B cell (primary cell): Measurements from ENCODE around the gene AP1M2. TPM values are rescaled to one million over a fixed set of nuclear protein-coding genes. Genes with fewer than 3 reads are reported as not detected.

Source experiments
- ATAC-seq: fragments of 200-7000 bp; cut with Tn5 transposase; one replicate; pipeline ENCODE4 v1.10.0; 2021; ENCODE audit warnings: low read depth, mild to moderate bottlenecking, moderate number of reproducible peaks, moderate library complexity
- CTCF ChIA-PET: fragments of 350-600 bp; sonication (Branson Sonifier 250); formaldehyde crosslinking; loops from one replicate; lab custom pipeline; 2021; ENCODE audit warnings: antibody characterized with exemption, inconsistent platforms; lab: Charles Lee
- POLR2A ChIA-PET: fragments of 350-600 bp; sonication (Branson Sonifier 250); formaldehyde crosslinking; loops from one replicate; lab custom pipeline; 2021; ENCODE audit warnings: antibody characterized with exemption; lab: Charles Lee
- DNase-seq: peaks from one replicate; pipeline ENCODE4 v3.0.0; 2013
- H2AFZ ChIP-seq: 2 replicates; pipeline ENCODE4 v1.6.1; 2012; ENCODE audit warnings: mild to moderate bottlenecking, low read depth, low read length; ENCODE audit not compliant: insufficient read depth, poor library complexity, severe bottlenecking
- H3K27ac ChIP-seq, 2 donors: 1 replicate in 1 of 2; 2 replicates in 1 of 2; pipeline ENCODE4 v1.5.1; 2012 to 2013; ENCODE audit warnings: low read length in 2 of 2, mild to moderate bottlenecking in 2 of 2, moderate library complexity in 1 of 2
- H3K27me3 ChIP-seq, 4 experiments: fragments of 200-600 bp in 1 of 4; sonication (generic) in 1 of 4; replicated peaks in 1 of 4; 1 replicate in 2 of 4; 2 replicates in 2 of 4; pipeline versions ENCODE4 v1.6.1 to v1.7.0; 2013 to 2016; ENCODE audit warnings: low read length in 3 of 4, mild to moderate bottlenecking in 2 of 4, mixed read lengths in 1 of 4, moderate library complexity in 1 of 4; ENCODE audit not compliant: insufficient read depth in 4 of 4, control insufficient read depth in 3 of 4; ENCODE audit errors: control extremely low read depth in 1 of 4
- H3K36me3 ChIP-seq, 2 experiments: replicated peaks in 1 of 2; 1 replicate in 1 of 2; 2 replicates in 1 of 2; pipeline versions ENCODE4 v1.6.1 to v1.7.1; 2013; ENCODE audit warnings: low read length in 1 of 2; ENCODE audit not compliant: insufficient read depth in 2 of 2, control insufficient read depth in 1 of 2; ENCODE audit errors: control extremely low read depth in 1 of 2, extremely low read depth in 1 of 2
- H3K4me1 ChIP-seq, 2 donors: fragments of 200-600 bp in 1 of 2; sonication (generic) in 1 of 2; 1 replicate in 1 of 2; 2 replicates in 1 of 2; pipeline versions ENCODE4 v1.5.1 to v1.6.1; 2013 to 2017; ENCODE audit warnings: low read length in 2 of 2; ENCODE audit not compliant: control insufficient read depth in 2 of 2, insufficient read depth in 2 of 2
- H3K4me2 ChIP-seq: replicated peaks from 2 replicates; pipeline ENCODE3; 2012; ENCODE audit warnings: mild to moderate bottlenecking, low read depth, low read length; ENCODE audit not compliant: poor library complexity, severe bottlenecking
- H3K4me3 ChIP-seq, 5 experiments: fragments of 200-600 bp in 1 of 5; sonication (generic) in 1 of 5; 1 replicate in 3 of 5; 2 replicates in 2 of 5; pipeline versions ENCODE4 v1.5.1 to v1.7.0; 2011 to 2016; ENCODE audit warnings: low read length in 4 of 5, mild to moderate bottlenecking in 4 of 5, low read depth in 2 of 5, control low read depth in 1 of 5, moderate library complexity in 1 of 5; ENCODE audit not compliant: insufficient read depth in 1 of 5; ENCODE audit errors: control extremely low read depth in 1 of 5, extremely low read depth in 1 of 5
- H3K79me2 ChIP-seq: fragments of 200-600 bp; sonication (generic); one replicate; pipeline ENCODE4 v1.6.0; 2016; ENCODE audit warnings: low read length; ENCODE audit not compliant: control insufficient read depth, insufficient read depth
- H3K9ac ChIP-seq: fragments of 200-600 bp; sonication (generic); 2 replicates; pipeline ENCODE4 v1.6.1; 2017; ENCODE audit warnings: mild to moderate bottlenecking, low read length, moderate library complexity
- H3K9me3 ChIP-seq, 3 donors: one replicate each; pipeline versions ENCODE4 v1.6.1 to v1.7.1; 2013; ENCODE audit warnings: low read length in 2 of 3; ENCODE audit not compliant: control insufficient read depth in 2 of 3, insufficient read depth in 1 of 3; ENCODE audit errors: control extremely low read depth in 1 of 3
- H4K20me1 ChIP-seq: 2 replicates; pipeline ENCODE4 v1.6.0; 2012; ENCODE audit warnings: mild to moderate bottlenecking, low read length; ENCODE audit not compliant: insufficient read depth, control insufficient read depth, poor library complexity, severe bottlenecking
- H3K27ac Mint-ChIP-seq: one replicate; pipeline ENCODE4 v1.8.0; 2021; ENCODE audit warnings: mixed read lengths
- H3K27me3 Mint-ChIP-seq: one replicate; pipeline ENCODE4 v1.8.0; 2021; ENCODE audit warnings: mixed read lengths
- H3K4me1 Mint-ChIP-seq: one replicate; pipeline ENCODE4 v1.8.0; 2021; ENCODE audit warnings: mixed read lengths
- H3K4me3 Mint-ChIP-seq: one replicate; pipeline ENCODE4 v1.8.0; 2021; ENCODE audit warnings: mixed read lengths
- H3K9me3 Mint-ChIP-seq: one replicate; pipeline ENCODE4 v1.8.0; 2022; ENCODE audit warnings: mixed read lengths; ENCODE audit not compliant: insufficient read depth
- EZH2 ChIP-seq: IDR thresholded peaks from 2 replicates; pipeline ENCODE4 v1.6.1; 2012; ENCODE audit warnings: borderline replicate concordance, low read depth, mild to moderate bottlenecking, moderate library complexity, low read length; ENCODE audit not compliant: insufficient read depth, poor library complexity, severe bottlenecking
- WGBS: methylation state at CpG from one replicate; pipeline ENCODE4 v1.1.5; 2013; ENCODE audit warnings: missing lambda C conversion rate; ENCODE audit not compliant: insufficient coverage; 5-methylcytosine and 5-hydroxymethylcytosine counted together
- intact Hi-C: fragments of 100-400 bp; cut with micrococcal nuclease; formaldehyde crosslinking; loops from one replicate; pipeline ENCODE4 v1.10.0; 2022
- polyA plus RNA-seq: library from polyadenylated mRNA; depleted of rRNA; stranded (reverse); fragments of >200 nt; gene quantifications from 2 replicates; pipeline ENCODE4 v1.2.3, GENCODE V29; 2012
- total RNA-seq, 2 donors: library from RNA; stranded (reverse); fragments of 120-200 nt in 1 of 2; gene quantifications; 1 replicate in 1 of 2; 2 replicates in 1 of 2; pipeline versions ENCODE4 v1.2.3 to v1.2.4, GENCODE V29; 2013 to 2022
- TF ChIP-seq, protein P1 (sequence below): fragments of 200-600 bp; IDR thresholded peaks from one replicate; pipeline ENCODE4 v1.8.0; 2022; ENCODE audit warnings: antibody characterized with exemption, mild to moderate bottlenecking

Gene AP1M2
- total and polyA plus RNA-seq, 2 donors (not counting 1 experiment from before 2014, with no cell fraction given): not detected

DNA sequence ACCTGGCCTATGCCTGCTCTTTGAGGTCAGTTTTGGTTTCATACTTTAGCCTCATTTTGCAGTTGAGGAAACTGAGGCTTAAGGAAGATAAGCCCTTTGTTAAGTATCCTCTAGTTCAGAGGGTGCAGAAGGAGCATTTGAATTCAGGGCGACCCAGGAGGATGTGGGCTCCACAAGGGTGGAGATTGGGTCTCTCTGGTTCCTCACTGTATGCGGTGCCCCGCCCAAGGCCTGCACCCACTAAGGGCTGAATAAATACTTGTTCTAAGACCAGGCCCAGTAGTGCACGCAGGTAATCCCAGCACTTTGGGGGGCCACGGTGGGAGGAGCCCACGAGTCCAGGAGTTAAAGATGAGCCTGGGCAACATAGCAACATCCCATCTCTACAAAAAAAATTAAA is 37.5 kb upstream of the AP1M2 start:
- no peak for TF ChIP-seq EZH2
- TF ChIP-seq, protein P1, sequence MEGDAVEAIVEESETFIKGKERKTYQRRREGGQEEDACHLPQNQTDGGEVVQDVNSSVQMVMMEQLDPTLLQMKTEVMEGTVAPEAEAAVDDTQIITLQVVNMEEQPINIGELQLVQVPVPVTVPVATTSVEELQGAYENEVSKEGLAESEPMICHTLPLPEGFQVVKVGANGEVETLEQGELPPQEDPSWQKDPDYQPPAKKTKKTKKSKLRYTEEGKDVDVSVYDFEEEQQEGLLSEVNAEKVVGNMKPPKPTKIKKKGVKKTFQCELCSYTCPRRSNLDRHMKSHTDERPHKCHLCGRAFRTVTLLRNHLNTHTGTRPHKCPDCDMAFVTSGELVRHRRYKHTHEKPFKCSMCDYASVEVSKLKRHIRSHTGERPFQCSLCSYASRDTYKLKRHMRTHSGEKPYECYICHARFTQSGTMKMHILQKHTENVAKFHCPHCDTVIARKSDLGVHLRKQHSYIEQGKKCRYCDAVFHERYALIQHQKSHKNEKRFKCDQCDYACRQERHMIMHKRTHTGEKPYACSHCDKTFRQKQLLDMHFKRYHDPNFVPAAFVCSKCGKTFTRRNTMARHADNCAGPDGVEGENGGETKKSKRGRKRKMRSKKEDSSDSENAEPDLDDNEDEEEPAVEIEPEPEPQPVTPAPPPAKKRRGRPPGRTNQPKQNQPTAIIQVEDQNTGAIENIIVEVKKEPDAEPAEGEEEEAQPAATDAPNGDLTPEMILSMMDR: no peak
- Histone ChIP-seq H3K4me1 (peaks cover 6 to 35% of the 10 kb centered on the region in 2 donors), H3K9ac (no peak overlapping the region), H3K27ac (peak overlapping the region in 1 of 2 donors; percentile 39), H3K9me3 (no peaks in the 10 kb centered on the region), H3K4me3 (no peak overlapping the region), H3K4me2 (peak overlapping the region; percentile 30), H3K79me2 (peaks cover 91% of the 10 kb centered on the region), H4K20me1 (peaks cover 89% of the 10 kb centered on the region), H3K27me3 (no peaks in the 10 kb centered on the region), H2AFZ (no peak overlapping the region), H3K36me3 (peaks cover 4 to 63% of the 10 kb centered on the region in 2 experiments)
- CTCF ChIA-PET: interaction anchor here (0.9 to 1.6 kb wide), 2 partner anchors 39 to 43 kb away, joined by 3 to 4 read pairs; no protein-coding TSS in a partner anchor
- Mint-ChIP-seq H3K27me3 (no peaks in the 10 kb centered on the region), H3K9me3 (no peaks in the 10 kb centered on the region), H3K4me1 (peaks cover 38% of the 10 kb centered on the region), H3K4me3 (no peak overlapping the region), H3K27ac (peak overlapping the region; percentile 56)
- intact Hi-C loops: no loop called here
- peak; percentile 41 for ATAC-seq
- 83% methylated on average over 6 of the region's 6 CpGs for WGBS
- DNase-seq: no peak
- POLR2A ChIA-PET: interaction anchor here (0.6 kb wide), 1 partner anchor 29 kb away, joined by 3 read pairs; no protein-coding TSS in a partner anchor

DNA sequence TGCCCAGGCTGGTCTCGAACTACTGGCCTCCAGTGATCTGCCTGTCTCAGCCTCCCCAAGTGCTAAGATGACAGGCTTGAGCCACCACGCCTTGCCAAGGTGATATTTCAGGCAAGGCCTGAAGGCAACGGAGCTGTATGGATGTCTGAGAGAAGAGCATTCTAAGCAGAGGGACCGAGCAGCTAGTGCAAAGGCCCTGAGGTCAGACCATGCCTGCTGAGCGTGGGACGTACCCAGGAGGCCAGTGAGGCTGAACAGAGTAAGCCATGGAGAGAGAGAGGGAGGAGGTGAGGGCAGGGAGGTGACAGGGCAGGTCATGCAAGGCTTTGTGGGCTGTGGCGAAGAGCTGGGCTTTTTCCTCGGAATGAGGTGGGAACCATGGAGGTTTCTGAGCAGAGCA is 34.9 kb upstream of the AP1M2 start:
- H4K20me1 ChIP-seq: peaks cover 94% of the 10 kb centered on the region
- peaks cover 6 to 44% of the 10 kb centered on the region in 2 donors for H3K4me1 ChIP-seq
- ChIA-PET CTCF (interaction anchor here (0.6 to 5.4 kb wide), 5 partner anchors 18 to 218 kb away, joined by 3 to 30 read pairs (median 3); no protein-coding TSS in a partner anchor), POLR2A (interaction anchor here (0.6 to 2.2 kb wide), 2 partner anchors 18 to 79 kb away, joined by 6 to 8 read pairs; partner anchors contain the start of gene ATG4D)
- Mint-ChIP-seq H3K27me3 (no peaks in the 10 kb centered on the region), H3K9me3 (no peaks in the 10 kb centered on the region), H3K4me1 (peaks cover 46% of the 10 kb centered on the region), H3K4me3 (no peak overlapping the region), H3K27ac (peak overlapping the region; percentile 57)
- peaks cover 2 to 57% of the 10 kb centered on the region in 2 experiments for H3K36me3 ChIP-seq
- no peak overlapping the region for H3K4me3 ChIP-seq
- H3K4me2 ChIP-seq: no peak overlapping the region
- H3K79me2 ChIP-seq: peaks cover 99% of the 10 kb centered on the region
- no peak overlapping the region for H3K27ac ChIP-seq
- no peak overlapping the region for H2AFZ ChIP-seq
- 96% methylated on average over 8 of the region's 8 CpGs for WGBS
- TF ChIP-seq EZH2: no peak
- H3K9me3 ChIP-seq: no peaks in the 10 kb centered on the region
- no peak for DNase-seq
- H3K9ac ChIP-seq: no peak overlapping the region
- no peaks in the 10 kb centered on the region for H3K27me3 ChIP-seq
- intact Hi-C loops: no loop called here
- no peak for ATAC-seq
